ENCODE results near the gene SENP7.
"Not testable (repeated sequence)": the region's sequence is repeated elsewhere in the genome, so short reads cannot be mapped to it uniquely, and the experiment has no call there.

SENP7 gene

GRCh38 chr3:101453961-101454360 is 59.1 kb downstream of the SENP7 start:
- DNase-seq = no peak

GRCh38 chr3:101438641-101439040 is 74.4 kb downstream of the SENP7 start:
- not testable (repeated sequence) for DNase-seq

GRCh38 chr3:101433652-101434051 is 79.4 kb downstream of the SENP7 start:
- no peak for DNase-seq

- DNase-seq = no peak
Measured at GRCh38 chr3:101423984-101424888, 88.8 kb downstream of the SENP7 start.

GRCh38 chr3:101418851-101419250 is 94.2 kb downstream of the SENP7 start:
- no peak for DNase-seq

- DNase-seq = no peak
Measured at GRCh38 chr3:101414121-101414520, 98.9 kb downstream of the SENP7 start.

GRCh38 chr3:101413656-101414055 is 99.4 kb downstream of the SENP7 start:
- DNase-seq = no peak

GRCh38 chr3:101391413-101391950 is 121.5 kb downstream of the SENP7 start:
- DNase-seq = no peak

GRCh38 chr3:101388706-101389105 is 124.3 kb downstream of the SENP7 start:
- DNase-seq = no peak

- no peak for DNase-seq
Measured at GRCh38 chr3:101387351-101387750, 125.7 kb downstream of the SENP7 start.

GRCh38 chr3:101384426-101384825 is 128.6 kb downstream of the SENP7 start:
- no peak for DNase-seq

- no peak for DNase-seq
Measured at GRCh38 chr3:101383656-101384055, 129.4 kb downstream of the SENP7 start.

GRCh38 chr3:101383156-101383575 is 129.8 kb downstream of the SENP7 start:
- no peak for DNase-seq

GRCh38 chr3:101381809-101382208 is 131.2 kb downstream of the SENP7 start:
- DNase-seq = no peak

- no peak for DNase-seq
Measured at GRCh38 chr3:101379658-101380376, 133.2 kb downstream of the SENP7 start.

GRCh38 chr3:101377796-101378195 is 135.2 kb downstream of the SENP7 start:
- DNase-seq = no peak

- DNase-seq = no peak
Measured at GRCh38 chr3:101377209-101377608, 135.8 kb downstream of the SENP7 start.

- no peak for DNase-seq
Measured at GRCh38 chr3:101375586-101375985, 137.4 kb downstream of the SENP7 start.

- no peak for DNase-seq
Measured at GRCh38 chr3:101362406-101362805, 150.6 kb downstream of the SENP7 start.

GRCh38 chr3:101351829-101352228 is 161.2 kb downstream of the SENP7 start:
- DNase-seq = no peak

- no peak for DNase-seq
Measured at GRCh38 chr3:101340591-101340990, 172.4 kb downstream of the SENP7 start.

GRCh38 chr3:101333883-101334282 is 179.1 kb downstream of the SENP7 start:
- DNase-seq = no peak

GRCh38 chr3:101329016-101329673 is 183.9 kb downstream of the SENP7 start:
- DNase-seq = no peak
